HG02588 (cell line): ENCODE results near the gene TAF6.
"Not testable (repeated sequence)": the region's sequence is repeated elsewhere in the genome, so short reads cannot be mapped to it uniquely, and the experiment has no call there.

Experiments used
- ATAC-seq: cut with Tn5 transposase; IDR thresholded peaks from one replicate; pipeline ENCODE4 v1.9.1; 2021; ENCODE audit warnings: mild to moderate bottlenecking, moderate library complexity; ENCODE audit not compliant: unreplicated experiment

Gene TAF6

DNA sequence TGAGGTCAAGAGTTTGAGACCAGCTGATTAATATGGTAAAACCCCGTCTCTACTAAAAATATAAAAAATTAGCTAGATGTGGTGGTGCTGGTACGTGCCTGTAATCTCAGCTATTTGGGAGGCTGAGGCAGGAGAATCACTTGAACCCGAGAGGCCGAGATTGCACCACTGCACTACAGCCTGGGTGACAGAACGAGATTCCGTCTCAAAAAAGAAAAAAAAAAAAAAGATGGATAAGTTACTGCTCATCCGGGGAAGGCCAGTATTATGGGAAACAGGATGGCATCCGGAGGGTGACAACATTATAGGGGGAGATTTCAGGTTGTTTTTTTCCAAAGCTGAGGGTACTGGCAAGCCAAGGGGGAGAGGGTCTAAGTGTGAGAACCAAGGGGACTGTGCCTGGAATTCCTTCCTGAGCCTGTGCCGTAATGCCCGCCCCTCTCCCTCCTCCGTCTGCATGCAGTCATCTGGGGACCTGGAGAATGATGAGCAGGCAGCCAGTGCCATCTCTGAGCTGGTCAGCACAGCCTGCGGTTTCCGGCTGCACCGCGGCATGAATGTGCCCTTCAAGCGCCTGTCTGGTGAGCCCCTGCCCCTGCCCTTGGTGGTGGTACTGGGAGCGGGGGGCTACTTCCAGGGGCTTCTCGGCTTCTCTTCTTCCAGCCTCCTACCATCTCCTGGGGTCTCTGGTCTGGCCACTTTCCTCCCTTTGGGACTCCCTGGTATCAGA, 33.9 kb upstream of the TAF6 start:
- ATAC-seq = no peak

DNA sequence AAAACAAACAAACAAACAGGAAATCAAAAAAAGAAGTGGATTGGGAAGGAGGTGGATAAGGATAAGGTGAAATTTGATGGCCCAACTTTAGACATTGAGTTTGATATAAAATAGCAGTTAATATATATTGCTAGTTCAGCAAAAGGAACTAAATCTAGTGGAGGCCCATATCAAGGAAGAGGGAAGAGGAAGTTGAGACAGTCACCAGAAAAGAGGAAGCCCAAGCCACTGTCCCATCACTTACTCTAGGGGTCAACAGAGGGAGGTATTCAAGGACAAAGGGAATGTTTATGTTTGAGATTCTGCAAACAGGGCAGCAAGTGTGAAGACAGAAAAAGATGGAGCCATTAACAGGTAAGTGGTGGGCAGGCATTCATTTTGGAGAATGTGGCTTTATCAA, 33.2 kb upstream of the TAF6 start:
- no peak for ATAC-seq

DNA sequence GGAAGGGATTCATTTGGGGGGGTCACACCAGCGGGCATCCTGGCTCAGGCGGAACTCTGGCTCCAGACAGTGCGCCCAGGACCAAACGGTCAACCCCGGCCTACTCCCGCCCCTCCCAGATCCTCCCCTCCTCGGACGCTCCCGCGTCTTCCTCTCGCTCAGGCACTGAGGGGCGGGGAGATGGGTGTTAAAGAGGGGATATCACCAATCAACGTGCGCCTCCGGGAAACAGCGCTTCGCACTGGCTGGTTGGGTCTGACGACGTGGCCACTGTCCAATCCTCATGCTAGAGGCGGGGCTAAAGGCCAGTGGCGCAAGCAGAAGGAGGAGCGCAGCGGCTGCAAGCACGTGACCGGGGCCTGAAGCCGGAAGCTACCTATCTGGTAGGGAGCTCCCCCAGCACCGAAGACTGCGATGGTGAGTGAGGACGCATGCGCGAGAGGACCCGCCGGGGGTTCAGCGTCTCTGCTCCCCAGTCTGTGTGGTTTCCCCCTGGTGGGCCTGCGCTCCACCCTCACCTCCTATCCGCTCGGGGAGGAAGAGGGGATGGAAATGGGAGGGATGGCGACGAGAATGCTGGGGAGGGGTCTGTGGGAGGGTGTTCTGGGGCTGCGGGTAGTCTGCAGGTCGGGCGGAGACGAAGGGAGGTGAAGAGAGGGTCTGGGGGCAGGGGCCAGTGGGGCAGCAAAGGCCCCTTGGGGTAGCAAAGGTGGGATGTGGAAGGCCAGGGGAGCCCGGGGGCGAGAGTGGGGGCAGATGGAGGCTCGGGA, 29.6 kb upstream of the TAF6 start, which contains the start of gene LAMTOR4:
Gene LAMTOR4 (plus strand): TSS at position 360 of the 770 bp plus-strand sequence. CDS start 55 bp downstream, at position 415.
- peak; percentile 98 for ATAC-seq

DNA sequence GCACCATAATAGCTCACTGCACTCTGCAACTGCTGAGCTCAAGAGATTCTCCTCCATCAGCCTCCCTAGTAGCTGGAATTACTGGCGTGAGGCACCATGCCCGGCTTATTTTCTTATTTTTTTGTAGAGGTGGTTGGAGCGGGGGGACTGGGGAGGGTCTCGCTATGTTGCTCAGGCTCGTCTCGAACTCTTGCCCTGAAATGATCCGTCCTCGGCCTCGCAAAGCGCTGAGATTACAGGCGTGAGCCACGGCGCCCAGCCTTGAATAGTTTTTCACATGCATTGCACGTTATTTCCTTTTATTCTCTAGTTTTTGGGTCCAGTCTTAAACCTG, 29.0 kb upstream of the TAF6 start:
- no peak for ATAC-seq

DNA sequence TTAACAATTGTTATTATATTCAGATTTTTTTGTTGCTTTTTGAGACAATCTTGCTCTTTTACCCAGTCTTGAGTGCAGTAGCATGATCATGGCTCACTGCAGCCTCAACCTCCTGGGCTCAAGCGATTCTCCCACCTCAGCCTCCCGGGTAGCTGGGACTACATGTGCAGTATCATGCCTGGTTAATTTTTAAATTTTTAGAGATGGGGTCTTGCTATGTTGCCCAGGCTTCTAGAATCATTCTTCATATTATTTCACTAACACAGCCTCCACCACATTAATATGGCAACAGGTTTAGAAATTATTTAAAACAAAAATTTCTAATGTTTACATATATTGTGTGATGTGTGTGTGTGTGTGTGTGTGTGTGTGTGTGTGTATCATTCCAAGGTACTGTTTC, 28.1 kb upstream of the TAF6 start:
- ATAC-seq = no peak

DNA sequence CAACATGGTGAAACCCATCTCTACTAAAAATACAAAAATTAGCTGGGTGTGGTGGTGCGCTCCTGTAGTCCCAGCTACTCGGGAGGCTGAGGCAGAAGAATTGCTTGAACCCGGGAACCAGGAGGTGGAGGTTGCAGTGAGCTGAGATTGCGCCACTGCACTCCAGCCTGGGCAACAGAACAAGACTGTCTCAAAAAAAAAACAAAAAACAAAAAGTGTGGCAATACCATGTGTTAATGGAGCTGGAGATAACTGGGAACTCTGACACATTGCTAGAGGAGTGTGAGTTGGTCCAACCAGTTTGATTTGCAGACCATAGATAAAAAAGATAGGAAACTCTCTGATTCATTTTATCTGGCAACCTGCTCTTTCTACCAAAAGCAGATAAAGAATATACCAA, 27.2 kb upstream of the TAF6 start:
- ATAC-seq = not testable (repeated sequence)

DNA sequence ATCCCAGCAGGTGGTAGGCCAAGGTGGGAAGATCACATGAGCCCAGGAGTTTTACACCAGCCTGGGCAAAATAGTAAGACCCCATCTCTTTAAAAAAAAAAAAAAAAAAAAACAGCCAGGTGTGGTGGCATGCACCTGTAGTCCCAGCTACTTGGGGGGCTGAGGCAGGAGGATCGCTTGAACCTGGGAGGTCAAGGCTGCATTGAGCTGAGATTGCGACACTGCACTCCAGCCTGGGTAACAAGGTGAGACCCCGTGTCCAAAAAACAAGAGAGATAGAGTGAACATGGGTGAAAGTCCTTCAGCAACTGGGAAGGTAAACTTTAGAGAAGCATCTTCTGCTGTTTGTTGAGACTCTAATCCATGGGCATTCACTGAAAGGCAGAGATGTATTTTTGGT, 23.3 kb upstream of the TAF6 start:
- no peak for ATAC-seq

DNA sequence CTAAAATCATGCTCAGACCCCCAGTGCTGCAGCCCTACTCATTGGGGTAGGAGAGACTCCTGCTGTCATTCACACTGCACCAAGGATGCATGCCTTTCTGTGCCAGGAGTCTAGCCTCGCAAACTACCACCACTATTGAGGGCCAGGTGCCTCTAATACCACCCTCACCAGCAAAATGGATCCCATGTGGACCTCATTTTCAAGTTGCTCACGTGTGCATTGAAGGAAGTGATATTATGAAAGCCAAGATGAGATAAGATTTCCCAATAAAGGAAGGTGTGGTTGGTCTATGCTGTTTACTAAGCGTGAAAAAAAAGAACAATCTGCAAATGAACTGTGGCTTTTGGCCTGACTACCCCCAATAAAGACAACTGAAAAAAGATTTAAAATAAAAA, 22.4 kb upstream of the TAF6 start:
- ATAC-seq = no peak

DNA sequence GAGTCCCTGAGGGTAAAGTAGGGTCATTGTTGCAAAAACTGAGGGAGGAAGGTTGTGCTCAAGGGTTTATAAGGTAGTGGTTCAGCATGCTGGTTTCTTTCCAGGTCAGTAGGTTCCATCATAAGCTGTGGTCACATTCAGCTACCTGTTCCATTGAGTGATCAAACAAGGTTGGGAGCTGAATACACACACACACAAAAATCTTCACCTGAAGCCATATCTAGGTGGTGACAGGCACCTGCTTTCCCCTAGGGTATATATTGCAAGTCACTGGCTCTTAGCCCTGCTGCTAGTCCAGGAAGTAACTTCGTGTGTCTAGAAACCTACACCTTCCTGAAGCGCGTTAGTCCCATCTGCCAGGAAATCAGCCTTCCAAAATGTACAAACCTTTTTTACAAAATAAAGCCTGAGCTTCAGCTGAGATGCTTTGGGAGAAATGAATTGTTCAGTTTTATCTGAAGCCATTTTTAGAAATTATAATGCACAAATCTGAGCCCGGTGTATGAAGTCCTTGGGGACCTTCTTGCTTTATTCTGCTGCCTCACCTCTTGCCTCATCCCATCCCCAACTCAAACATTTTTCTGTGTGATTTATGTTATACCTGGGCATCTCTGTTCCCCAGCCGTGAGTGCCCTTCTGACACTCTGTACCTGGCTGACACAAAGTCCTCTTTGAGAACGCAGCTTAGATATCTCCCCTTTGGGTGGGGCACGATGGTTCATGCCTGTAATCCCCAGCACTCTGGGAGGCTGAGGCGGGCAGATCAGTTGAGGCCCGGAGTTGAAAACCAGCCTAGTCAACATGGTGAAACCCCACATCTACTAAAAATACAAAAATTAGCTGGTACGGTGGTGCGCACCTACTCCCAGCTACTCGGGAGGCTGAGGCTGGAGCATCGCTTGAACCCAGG, 18.9 kb upstream of the TAF6 start:
- ATAC-seq = no peak

DNA sequence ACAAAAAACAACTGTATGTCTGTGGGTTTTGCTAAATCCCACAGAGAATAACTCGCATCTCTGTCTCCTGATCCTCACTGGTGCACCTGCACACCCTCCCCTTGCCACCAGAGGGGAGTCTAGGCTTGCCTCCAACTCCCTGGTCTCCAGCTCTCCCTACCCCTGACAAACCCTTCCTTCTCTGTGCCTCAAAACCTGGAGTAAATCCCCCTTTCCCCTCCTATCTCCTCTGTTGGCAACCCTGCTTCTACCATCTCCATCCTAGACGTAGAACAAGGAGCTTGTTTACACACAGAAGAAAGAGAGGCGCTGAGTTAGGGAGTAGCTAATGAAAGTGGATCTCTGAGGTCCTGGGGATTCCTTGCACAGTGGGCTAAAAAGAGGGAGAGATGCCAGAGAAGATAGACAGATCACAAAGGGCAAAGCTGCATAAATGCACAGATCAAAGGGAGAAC, 13.6 kb upstream of the TAF6 start:
- peak; percentile 58 for ATAC-seq

DNA sequence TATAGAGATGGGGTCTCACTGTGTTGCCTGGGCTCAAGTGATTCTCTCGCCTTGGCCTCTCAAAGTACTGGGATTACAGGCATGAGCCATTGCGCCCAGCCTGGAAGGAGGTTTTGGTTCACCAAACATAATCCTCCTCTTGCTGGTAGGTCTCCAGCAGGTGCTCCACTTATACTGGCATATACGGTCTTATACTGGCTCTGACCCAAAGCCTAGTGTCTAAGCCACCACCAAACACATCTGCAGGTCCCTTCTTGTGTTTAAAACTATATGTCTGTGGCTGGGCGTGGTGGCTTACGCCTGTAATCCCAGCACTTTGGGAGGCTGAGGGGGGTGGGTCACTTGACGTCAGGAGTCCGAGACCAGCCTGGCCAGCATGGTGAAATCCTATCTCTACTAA, 13.0 kb upstream of the TAF6 start:
- ATAC-seq = no peak

DNA sequence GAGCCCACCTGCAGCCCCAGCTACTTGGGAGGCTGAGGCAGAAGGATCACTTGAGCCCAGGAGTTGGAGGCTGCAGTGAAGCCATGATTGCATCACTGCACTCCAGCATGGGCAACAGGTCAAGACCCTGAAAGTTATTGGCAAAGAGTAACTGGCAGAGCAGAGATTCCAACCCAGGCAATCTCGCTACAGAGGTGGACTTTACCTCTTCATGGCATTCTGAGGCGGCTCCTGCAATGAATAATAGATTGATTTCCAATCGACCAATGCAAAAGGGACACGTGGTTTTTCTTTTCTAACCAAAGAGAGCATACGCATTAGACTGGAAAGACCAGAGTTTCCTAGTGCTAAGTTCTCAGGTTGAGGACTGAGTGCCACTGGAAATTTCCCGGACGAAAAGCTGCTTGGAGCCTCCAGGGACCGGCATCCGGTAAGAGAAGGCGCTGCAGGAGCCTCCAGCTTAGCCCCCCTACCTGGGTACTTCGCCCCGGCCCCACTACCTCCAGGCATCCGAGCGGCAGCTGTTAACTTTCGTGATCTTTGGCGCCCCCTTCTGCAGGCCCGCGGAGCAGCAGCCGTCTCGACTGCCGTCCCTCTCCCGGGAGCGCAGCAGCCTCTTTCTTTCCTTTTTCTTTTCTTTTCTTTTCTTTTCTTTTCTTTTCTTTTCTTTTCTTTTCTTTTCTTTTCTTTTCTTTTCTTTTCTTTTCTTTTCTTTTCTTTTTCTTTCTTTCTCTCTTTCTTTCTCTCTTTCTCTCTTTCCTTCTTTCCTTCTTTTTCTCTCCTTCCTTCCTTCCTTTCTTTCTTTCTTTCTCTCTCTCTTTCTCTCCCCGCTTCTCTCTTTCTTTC, 11.7 kb upstream of the TAF6 start:
- no peak for ATAC-seq

DNA sequence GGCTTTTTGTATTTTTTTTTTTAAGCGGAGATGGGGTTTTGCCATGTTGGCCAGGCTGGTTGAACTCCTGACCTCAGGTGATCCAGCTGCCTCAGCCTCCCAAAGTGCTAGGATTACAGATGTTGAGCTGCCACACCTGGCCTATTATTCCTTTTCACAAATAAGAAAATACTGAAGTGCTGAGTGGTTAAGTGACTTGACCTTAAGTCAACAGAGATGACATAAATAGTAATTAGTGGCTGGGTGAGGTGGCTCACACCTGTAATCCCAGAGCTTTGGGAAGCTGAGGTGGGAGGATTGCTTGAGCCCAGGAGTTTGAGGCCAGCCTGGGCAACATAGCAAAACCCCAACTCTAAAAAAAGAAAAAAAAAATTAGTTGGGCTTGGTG, 11.1 kb upstream of the TAF6 start:
- ATAC-seq = not testable (repeated sequence)

DNA sequence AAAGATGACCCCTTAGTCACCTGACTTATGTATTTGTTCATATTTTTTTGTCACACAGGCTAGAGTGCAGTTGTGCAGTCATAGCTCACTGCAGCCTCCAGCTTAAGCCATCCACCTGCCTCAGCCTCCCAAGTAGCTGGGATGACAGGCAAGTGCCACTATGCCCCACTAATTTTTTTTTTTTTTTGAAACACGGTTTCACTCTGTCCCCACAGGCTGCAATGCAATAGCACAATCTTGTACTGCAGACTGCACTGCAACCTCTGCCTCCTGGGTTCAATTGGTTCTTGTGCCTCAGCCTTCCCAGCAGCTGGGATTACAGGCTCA, 9.4 kb upstream of the TAF6 start:
- no peak for ATAC-seq

DNA sequence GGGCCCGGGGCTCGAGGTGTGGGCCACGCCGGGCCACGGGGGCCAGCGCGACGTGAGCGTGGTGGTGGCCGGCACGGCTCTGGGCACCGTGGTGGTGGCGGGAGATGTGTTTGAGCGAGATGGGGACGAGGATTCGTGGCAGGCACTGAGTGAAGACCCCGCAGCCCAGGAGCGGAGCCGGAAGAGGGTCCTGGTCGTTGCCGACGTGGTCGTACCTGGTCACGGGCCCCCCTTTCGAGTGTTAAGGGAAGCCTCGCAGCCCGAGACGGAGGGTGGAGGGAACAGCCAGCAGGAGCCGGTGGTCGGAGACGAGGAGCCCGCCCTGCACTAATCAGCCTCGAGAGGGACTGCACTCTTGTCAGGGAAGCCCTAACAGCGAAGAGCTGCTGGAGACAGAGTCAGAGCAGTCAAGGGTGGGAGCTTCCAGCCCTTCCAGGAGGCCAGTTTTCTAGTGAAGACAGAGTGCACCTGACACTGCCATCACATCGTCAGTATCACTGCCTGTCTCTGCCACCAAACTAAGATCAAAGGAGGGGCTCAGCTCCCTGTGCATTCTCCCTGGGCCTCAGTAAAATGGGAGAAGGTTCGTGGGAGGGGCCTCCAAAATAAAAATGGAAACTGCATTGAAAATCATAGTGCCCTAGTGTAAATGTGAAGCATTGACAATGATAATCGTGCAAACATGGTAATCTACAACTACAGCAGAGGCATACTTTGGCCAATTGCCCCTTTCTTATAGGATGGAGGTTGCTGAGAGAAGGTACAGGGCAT, 8.9 kb upstream of the TAF6 start:
- ATAC-seq = no peak

DNA sequence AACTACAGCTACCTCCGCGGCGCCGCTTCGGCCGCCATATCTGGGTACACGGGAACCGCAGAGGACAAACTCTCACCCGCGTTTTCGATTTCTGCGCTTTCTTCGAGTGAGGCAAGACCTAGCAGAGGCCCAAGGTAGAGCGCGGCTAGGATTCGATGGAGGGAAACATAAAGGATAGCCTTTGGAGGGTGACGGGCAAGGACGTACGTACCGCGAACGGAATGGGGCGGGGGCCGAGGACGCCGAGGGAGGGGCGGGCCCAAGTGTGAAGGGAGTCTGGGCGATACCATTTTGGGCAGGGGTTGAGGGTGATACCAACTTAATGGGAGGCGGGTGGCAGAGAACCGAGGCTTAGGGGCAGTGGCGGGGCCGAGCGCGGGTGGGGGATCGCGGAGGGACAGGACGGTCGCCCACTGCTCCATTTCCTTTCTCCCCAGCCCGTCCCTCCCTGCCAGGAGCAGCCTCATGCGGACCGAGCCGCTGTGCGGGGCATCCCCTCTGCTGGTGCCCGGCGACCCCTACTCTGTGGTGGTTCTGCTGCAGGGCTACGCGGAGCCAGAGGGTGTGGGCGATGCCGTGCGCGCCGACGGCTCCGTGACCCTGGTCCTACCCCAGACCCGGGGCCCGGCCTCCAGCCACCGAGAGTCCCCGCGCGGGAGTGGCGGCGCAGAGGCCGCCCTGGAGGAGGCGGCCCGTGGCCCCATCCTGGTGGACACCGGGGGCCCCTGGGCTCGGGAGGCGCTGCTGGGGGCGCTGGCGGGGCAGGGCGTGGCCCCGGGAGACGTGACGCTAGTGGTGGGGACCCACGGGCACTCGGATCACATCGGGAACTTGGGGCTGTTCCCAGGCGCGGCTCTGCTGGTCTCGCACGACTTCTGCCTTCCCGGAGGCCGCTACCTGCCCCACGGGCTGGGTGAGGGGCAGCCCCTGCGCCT, 8.0 kb upstream of the TAF6 start, which contains the start of gene MBLAC1:
Gene MBLAC1 (plus strand): TSS at position 37 of the 935 bp plus-strand sequence. CDS start 429 bp downstream, at position 466.
- ATAC-seq = peak; percentile 65

DNA sequence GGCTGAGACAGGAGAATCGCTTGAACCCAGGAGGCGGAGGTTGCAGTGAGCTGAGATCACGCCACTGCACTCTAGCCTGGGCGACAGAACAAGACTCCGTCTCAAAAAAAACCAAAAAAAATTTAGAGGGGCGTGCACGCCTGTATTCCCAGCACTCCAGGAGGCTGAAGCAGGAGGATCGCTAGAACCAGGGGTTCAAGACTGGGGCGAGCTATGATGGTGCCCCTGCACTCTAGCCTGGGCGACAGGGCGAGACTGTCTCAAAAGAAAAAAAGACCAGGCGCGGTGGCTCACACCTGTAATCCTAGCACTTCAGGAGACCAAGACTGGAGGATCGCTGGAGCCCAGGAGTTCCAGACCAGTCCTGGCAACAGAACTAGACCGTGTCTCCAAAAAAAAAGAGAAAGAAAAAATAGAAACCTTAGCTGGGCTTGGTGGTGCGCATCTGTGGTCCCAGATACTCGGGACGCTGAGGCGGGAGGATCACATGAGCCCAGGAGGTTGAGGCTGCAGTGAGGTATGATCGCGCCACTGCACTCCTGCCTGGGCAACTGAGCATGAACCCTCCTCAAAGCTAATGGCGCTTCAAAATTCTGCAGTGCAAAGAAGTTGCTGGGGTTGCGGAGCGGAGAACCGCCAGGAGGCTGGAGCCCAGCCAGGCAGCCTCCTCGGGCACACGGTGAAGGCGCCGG, 7.2 kb upstream of the TAF6 start:
- ATAC-seq = peak; percentile 4
